CD4-positive, alpha-beta T cell treated with Interleukin-1 beta for 1 hour (primary cell): Measurements from ENCODE around the gene TFF3.

ENCODE experiments used
- DNase-seq, 2 donors: peaks; one replicate each; pipeline ENCODE4 v3.0.0-alpha.2; 2020 to 2022

Gene TFF3

DNA sequence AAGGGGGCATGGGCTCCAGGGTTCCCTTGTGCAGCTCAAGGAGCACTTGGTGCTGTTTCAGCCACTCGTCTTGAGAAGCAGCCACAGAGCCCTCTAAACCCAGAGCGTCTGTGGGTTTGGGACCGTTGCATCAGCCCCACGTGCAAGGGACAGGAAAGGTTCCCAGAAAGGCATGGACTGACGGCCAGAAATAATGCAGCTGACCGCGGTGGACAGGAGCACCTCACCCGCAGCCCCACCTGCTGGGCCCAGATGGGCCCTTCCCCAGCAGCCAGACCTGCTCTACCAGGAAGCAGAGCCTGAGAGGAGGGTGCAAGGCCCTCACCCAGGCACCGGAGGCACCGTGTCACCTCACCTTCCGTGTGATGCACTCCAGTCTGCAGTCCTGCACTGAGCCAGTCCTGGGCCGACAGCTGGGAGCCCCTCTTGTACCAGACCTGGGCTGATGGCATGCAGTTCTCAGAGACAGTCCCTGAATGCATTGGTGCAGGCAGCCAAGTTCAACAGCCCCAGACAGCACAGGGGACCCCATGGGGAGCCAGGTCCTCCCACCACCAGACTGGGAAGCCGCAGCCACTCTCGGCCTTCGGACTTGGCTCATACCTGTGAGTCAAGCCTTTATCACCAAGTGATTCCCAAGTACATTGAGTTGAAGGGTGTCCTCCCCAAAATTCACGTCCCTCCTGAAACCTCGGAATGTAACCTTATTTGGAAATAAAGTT, 4.8 kb upstream of the TFF3 start:
- no peak for DNase-seq

DNA sequence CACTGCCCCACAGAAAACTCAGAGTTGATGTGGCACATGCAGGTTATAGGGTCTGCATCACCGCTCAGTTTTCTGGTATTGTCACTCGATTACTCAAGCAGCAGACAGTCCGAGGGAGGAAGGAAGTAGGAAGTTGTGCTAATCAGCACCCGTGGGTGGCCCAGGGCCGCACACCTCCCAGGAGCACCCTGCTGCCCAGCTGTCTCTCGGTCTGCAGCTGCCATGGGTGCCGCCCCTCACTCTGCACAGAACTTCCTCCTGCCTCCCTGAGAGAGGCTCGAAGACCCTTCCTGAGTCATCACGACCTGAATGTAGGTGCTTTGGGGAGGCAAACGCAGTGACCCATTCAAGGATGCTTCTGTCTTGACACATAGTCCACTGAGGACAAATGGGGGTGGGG, 4.2 kb upstream of the TFF3 start:
- DNase-seq, result peak in 1 of 2 donors; percentile 24

GRCh38 chr21:42317826-42318746, 2.9 kb upstream of the TFF3 start:
- no peak for DNase-seq

DNA sequence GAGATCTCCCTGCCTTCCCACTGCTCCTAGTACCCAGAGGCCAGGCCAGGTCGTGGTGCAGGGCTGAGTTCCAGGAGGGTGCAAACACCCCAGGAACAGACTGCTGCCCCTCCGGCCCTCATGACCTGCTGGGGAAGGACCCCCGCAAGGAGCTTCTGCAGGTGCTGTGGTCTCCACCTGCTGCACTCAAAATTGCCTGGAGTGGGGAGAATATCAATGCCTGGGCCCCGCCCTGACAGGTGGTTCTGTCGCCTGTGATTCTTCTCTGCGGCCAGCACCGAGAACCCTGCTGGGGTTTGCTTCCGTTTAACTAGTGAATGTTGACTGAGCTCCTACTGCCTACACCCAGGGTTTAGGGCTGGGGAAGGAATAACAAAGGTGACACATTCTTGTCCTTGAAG, 2.1 kb upstream of the TFF3 start:
- no peak for DNase-seq

DNA sequence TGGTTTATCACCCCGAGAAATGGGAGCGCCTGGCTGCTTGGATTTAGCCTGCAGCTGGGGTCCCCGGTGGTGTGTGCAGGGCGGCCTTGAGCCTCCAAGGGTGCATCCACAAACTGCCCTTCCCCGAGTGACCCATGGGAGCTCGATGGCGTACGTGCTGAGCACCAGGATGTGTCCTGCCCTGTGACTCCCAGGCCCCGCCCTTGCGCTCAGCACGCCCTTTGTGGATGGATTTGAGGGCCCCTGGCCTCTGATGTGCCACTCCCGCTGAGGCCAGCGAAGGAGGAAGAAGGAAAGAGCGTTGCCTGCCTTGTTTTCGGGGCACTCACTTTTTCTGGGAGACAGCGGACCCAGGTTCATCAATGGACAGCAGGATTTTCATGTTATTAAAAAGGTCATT, 1.7 kb upstream of the TFF3 start:
- DNase-seq, result no peak

DNA sequence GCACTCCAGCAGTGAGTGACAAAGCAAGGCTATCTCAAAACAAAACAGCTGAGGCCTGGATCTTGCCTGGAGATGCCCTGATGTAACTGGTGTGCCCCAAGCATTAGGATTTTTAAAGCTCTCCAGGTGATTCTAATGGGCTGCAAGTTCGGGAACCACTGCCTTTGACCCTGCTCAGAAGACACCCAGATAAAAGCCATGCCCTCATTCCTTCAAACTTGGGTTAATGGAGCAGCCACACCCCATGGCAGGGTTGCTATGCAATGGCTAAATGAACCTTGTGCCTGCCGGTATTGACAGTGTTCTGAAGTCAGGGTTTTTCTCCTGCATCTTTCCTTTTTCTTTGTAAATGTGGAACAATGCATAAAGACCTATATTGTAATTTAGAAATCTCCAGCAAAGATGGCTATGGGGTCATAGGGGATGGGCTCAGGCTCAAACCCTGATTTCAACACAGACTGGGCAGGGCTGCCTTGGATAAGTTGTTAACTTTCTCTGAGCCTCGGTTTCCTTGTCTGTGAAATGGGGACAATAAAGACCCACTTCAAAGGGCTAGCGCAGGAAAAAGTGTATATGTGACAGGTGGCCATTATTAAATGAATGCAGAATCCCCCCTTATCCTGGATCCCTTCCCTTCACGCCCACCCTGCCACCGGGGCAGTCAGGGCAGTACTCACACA, 453 bp downstream of the TFF3 start:
- DNase-seq, result no peak

DNA sequence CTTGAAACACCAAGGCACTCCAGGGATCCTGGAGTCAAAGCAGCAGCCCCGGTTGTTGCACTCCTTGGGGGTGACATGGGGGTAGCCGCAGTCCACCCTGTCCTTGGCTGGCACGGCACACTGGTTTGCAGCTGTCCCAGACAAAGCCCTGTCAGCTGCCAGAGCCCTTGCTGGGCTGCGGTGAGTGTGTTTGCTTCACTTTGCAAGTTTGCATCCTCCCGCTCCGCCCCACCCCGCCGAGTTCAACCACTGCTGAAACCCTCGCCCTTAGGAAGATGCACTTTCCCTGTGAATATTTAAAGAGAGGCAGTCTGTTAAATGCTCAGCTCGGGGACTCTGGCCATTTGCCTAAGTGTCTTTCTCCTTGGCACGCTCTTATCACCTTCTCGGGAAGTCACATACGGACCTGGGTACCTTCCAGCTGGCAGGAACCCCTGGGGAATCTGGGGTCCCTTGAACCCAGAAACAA, 1.7 kb downstream of the TFF3 start:
- DNase-seq, result no peak

DNA sequence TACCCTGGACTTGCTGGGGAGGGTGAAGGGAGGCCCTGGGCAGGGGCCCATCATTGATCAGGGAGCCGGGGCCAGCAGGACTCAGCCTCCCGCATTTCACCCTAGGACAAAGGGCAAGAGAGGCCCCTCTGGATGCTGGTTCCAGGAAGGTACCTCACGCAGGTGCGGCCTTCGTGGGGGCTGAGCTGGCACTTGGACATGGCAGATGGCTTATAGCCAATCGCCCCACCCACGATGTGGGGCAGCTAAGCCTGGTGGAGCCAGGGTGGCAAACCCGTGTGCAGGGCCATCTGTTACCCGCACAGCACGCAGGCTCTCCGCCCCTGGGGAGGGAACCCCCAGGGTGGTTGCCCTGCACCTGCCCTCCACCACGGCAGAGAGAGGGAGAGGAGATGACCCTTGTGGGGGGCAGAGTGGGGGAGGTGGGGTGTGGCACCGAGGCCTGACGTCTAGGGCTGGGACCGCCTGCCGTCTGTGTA, 2.5 kb downstream of the TFF3 start:
- no peak for DNase-seq

- DNase-seq, result no peak
These were observed 3.2 kb downstream of the TFF3 start for GRCh38 chr21:42311816-42312625.

DNA sequence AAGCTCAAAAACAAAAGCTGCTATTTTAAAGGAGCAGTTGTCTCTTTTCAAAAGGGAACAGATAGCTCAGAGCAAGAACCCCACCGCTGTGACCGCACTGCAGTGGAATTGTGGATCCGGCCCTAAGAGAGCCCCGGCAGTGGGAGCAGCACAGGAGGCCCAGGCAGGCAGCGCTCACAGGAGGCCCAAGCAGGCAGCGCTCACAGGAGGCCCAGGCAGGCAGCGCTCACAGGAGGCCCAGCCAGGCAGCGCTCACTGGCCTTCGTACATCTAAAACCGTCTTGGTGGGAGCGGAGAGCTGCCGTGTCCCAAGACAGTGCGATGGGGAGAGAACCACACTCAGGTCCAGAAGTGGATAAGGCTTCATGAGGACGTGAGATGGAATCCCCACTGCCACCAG, 4.0 kb downstream of the TFF3 start:
- DNase-seq, result no peak

DNA sequence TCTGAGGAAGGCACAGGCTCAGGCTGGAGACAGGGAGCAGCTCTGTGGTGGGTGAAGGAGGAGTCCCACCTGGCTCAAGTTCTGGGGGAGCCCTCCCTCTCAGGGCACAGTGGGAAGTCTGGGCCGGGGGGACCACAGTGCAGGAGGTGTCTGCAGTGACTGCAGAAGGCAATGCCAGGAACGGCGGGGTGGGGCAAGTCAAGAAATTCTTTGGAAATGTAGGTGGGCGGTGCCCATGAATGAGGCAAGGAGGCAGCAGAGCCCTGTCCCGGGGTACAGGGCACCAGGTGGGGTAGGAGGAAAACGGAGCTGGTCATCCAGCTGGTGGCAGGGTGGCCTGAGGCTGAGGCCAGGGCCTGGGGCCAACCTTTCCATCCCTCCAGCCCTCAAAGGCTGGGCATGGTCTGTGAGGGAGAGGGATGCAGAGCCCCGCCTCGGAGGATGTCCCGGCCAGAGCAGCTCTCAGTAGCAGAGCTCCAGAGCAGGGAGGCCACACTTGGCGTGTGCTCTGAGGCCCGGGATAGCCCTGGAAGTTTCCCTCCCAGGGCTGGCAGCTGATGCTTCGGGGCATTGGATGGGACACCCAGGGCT, 4.7 kb downstream of the TFF3 start:
- DNase-seq, result no peak

- peak; percentile 59 to 64 for DNase-seq
These were observed 5.4 kb downstream of the TFF3 start for GRCh38 chr21:42309753-42310213.

DNA sequence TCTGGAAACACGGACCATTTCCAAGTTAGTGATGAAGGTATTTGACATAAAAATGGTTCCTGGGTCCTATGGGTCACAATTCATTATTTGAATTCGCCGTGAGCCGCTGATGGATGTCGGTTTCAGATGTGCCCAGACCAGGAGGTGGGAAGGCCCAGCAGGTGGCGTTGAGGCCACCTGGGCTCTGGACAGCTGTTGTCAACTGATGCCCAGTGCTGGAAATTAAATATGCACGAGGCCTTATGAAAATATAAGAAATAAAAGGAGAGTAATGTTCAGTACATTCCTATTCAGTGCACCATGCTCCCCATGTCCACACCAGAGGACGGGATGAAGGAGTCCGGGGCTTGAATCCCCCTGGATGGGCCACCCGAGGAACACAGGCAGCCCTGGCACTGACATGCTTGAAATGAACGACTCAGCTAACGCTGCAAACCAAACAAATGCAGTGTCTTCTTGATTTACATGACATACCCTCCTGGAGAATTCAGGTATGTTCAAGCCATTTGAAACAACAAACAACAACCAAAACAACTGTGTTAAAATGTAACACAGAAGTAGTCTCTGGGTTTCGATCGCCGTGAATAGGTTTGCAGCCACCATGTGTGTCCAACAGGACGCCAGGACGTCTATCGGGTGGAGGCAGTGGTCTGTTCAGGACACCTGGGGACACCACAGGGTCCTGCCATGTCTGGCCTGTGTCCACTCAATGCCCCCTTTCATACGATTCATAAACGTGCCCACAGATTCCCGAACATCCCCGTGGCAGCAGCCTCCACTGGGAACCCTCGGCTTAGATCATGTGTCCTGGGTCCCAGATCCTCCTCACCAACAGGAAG, 6.1 kb downstream of the TFF3 start:
- DNase-seq, result no peak

DNA sequence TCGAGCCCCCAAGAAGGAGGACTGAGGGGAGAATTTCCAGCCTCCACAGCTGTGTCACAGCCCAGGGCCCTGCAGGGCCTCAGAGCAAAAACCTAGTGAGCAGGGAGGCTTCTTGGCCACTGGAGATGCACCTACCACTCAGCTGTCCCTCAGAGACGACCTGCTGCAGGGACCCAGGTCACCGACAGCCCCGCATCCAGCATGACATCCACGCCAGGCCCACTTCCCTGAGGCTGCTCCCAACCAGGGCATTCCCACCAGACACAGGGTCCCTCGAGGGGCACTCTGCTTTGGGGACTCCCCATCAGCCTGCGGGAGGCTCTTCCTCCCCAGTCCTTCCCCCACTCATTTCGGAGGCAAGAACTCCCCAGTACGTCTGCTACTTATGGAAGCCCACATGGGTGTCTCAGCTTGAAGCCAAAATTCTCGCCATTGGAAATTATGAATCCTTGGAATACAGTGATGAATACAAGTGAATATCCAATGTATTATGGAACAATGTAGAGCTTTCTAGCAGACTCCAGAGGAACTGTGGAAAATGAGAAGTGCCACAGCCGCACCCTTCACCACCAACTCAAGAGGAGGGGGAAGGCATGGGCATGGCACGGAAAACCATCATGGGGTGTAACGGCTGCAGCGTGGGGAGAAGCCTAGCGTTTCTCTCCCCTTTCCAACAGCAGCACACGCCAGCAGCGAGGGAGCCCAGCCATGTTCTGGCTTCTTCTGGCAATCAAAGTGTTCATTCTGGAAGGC, 6.9 kb downstream of the TFF3 start:
- no peak for DNase-seq

DNA sequence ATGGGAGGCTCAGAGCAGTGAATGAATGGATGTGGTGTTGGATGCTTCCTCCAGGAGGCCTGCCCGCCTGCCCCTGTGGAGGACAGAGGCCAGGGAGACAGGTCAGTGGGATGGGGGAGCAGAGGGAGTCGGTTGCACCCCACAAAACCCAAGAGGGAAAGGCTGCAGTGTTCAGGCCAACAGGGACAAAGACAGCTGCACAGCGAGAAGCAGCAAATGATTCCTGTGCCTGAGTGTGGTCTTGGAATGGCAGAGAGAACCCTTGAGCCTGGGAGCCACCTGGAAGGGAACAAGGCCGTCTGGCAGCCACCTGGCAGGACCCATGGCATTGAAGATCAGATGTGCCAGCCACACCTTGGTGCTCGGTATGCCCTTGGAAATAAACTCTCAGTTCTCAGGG, 8.1 kb downstream of the TFF3 start:
- DNase-seq, result no peak

GRCh38 chr21:42306366-42307035, 8.7 kb downstream of the TFF3 start:
- no peak for DNase-seq

DNA sequence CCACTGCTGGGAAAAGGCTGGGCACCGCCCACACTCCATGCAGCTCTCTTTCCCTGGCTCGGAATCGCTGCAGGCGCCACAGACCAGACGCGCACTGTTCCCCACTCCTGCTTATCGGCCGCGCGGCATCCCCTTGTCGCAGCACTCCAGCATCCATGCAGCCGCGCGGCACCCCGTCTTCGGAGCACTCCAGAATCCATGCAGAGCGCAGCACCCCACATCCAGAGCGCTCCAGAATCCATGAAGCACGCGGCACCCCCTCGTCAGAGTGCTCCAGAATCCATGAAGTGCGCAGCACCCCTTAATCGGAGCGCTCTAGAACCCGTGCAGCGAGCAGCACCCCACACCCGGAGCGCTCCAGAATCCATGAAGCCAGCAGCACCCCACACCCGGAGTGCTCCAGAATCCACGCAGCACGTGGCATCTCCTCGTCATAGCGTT, 9.5 kb downstream of the TFF3 start:
- DNase-seq, result no peak

- DNase-seq, result no peak
These were observed 10.4 kb downstream of the TFF3 start for GRCh38 chr21:42304556-42305454.
